GM12873 (cell line): ENCODE data around the gene BCAR1.

Experiments used
- CTCF ChIP-seq: IDR thresholded peaks from 2 replicates; pipeline ENCODE4 v1.5.1; 2012; ENCODE audit warnings: low read depth, mild to moderate bottlenecking, moderate library complexity, low read length, control low read depth; ENCODE audit not compliant: insufficient read depth; ENCODE audit errors: missing control alignments

The BCAR1 gene

GRCh38 chr16:75280331-75280804 is 28.9 kb upstream of the BCAR1 start:
- no peak for TF ChIP-seq CTCF

GRCh38 chr16:75279305-75279704 is 27.9 kb upstream of the BCAR1 start:
- no peak for TF ChIP-seq CTCF

- TF ChIP-seq CTCF, result no peak
These were observed 21.9 kb upstream of the BCAR1 start for GRCh38 chr16:75273054-75273925.

- no peak for TF ChIP-seq CTCF
These were observed 20.7 kb upstream of the BCAR1 start for GRCh38 chr16:75272097-75272551.

GRCh38 chr16:75271441-75272096 is 20.1 kb upstream of the BCAR1 start:
- TF ChIP-seq CTCF, result no peak

GRCh38 chr16:75267631-75268264 is 16.3 kb upstream of the BCAR1 start:
- no peak for TF ChIP-seq CTCF
